Measurements from ENCODE around the gene GPR4. TPM values are rescaled to one million over a fixed set of nuclear protein-coding genes. Genes with fewer than 3 reads are reported as not detected.

GPR4 gene
- polyA plus RNA-seq, 4 donors: 3.7 to 5.4 (median 4.2) TPM

DNA sequence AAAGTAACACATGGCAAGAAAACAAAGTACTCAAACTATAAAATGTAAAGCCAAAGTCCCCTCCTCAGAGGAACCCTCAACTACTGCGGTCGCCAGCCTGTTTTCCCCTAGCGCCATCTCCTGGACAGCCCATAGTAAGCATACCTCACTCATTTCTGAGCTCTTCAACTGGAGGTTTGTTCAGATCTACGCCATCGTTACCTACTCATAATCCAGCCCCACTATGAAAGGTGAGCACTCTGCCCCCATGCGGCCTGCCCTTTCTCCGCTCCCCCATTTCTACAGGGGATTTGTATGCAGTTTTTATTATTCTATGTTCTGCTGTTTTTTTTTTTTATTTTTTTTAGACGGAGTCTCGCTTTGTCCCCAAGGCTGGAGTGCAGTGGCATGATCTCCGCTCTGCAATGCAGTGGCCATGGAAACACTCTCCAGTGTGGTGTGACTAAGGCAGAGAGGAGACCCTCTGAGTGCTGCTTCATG lies 43.6 kb downstream of the GPR4 start:
- DNase-seq (ENCODE audit: low read depth in 4 of 4, low spot score in 2 of 4): peak in 3 of 4 donors; percentile 15 to 24 (median 23)

GRCh38 chr19:45556835-45557234 lies 45.2 kb downstream of the GPR4 start:
- no peak for DNase-seq (ENCODE audit: low read depth in 4 of 4, low spot score in 2 of 4)

DNA sequence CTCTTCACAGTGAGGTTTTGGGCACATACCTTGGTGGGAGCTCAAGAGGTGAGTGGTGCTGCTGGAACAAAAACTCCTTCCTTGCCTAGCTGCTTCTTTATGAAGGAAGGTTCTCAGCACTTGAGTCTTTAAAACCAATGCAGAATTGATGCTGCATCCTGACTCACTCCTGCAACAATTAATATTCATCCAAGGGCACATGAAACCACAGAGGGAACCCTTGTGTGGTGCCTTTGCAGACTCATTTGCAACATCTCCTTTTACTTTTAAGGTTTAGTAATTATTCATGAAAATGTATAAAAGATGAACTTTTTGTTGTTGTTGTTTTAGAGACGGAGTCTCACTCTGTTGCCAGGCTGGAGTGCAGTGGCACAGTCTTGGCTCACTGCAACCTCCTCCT lies 47.5 kb downstream of the GPR4 start:
- DNase-seq (ENCODE audit: low read depth in 4 of 4, low spot score in 2 of 4): no peak

DNA sequence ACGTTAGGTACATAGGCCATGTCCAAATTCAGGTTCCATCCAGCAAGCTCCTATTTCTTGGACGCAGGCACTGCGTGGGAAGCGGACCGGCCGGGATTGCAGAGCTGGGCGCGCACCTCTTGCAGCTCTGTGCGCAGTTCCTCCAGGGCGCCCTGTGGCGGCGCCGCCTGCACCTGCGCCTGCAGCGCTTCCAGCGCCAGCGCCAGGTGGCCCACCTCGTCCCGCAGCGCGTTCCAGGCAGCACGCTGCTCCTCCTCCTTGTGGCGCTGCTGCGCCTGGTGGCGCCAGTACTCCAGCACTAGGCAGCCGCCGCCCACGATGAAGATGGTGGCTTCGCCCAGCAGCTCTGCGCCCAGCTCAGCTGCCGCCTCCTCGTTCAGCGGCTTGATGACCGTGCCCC lies 48.5 kb downstream of the GPR4 start:
- DNase-seq (ENCODE audit: low read depth in 4 of 4, low spot score in 2 of 4): peak in 3 of 4 donors; percentile 26 to 35 (median 32)

- DNase-seq (ENCODE audit: low read depth in 4 of 4, low spot score in 2 of 4): no peak
Observed at GRCh38 chr19:45547965-45548609, 53.9 kb downstream of the GPR4 start.

GRCh38 chr19:45547211-45547770 lies 54.7 kb downstream of the GPR4 start:
- no peak for DNase-seq (ENCODE audit: low read depth in 4 of 4, low spot score in 2 of 4)

DNA sequence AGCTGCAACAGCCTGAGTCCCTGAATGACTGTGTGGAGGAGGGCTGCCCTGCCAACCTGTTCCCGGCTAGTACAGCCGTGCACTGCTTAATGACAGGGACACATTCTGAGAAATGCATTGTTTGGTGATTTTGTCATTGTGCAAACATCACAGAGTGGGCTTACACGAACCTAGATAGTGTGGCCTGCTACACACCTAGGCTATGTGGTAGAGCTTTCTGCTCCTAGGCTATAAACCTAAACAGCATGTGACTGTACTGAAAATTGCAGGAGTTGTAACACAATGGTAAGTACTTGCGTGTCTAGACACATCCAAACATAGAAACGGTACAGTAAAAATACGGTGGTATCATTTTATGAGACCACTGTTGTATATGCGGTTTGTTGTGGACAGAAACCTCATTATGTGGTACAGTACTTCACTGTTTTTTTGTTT lies 59.8 kb downstream of the GPR4 start:
- no peak for DNase-seq (ENCODE audit: low read depth in 4 of 4, low spot score in 2 of 4)

Other genes starting within 250 kb of the GPR4 start
- gene ERCC2, start 231.6 kb downstream of the GPR4 start, polyA plus RNA-seq (ENCODE audit: insufficient read length in 4 of 4): 10 to 100 TPM; 31.8 to 44.1 (median 36.8) TPM
- gene PPP1R13L, start 197.1 kb downstream of the GPR4 start, polyA plus RNA-seq (ENCODE audit: insufficient read length in 4 of 4): 10 to 100 TPM in 2 of 4 donors, 1 to 10 TPM in 2; 7.5 to 16.5 (median 9.7) TPM
- 1 to 10 TPM; 3.2 to 5.3 (median 4.1) TPM for gene POLR1G, start 195.6 kb downstream of the GPR4 start, polyA plus RNA-seq (ENCODE audit: insufficient read length in 4 of 4)
- 10 to 100 TPM; 69.2 to 98.2 (median 91.8) TPM for gene ERCC1, start 178.3 kb downstream of the GPR4 start, polyA plus RNA-seq (ENCODE audit: insufficient read length in 4 of 4)
- gene FOSB, start 134.2 kb downstream of the GPR4 start, polyA plus RNA-seq (ENCODE audit: insufficient read length in 4 of 4): 10 to 100 TPM in 2 of 4 donors, 1 to 10 TPM in 2; 3.2 to 83.2 (median 8.8) TPM
- 1 to 10 TPM; 7.2 to 9.6 (median 8.8) TPM for gene RTN2, start 105.2 kb downstream of the GPR4 start, polyA plus RNA-seq (ENCODE audit: insufficient read length in 4 of 4)
- under 1 TPM; 0.22 to 0.62 (median 0.34) TPM for gene PPM1N, start 103.8 kb downstream of the GPR4 start, polyA plus RNA-seq (ENCODE audit: insufficient read length in 4 of 4)
- gene VASP, start 94.7 kb downstream of the GPR4 start, polyA plus RNA-seq (ENCODE audit: insufficient read length in 4 of 4): 10 to 100 TPM; 46.7 to 61.9 (median 48.8) TPM
- gene OPA3, start 17.4 kb downstream of the GPR4 start, polyA plus RNA-seq (ENCODE audit: insufficient read length in 4 of 4): 10 to 100 TPM in 3 of 4 donors, 1 to 10 TPM in 1; 9.7 to 13.3 (median 10.6) TPM
- gene EML2, start 37.2 kb upstream of the GPR4 start, polyA plus RNA-seq (ENCODE audit: insufficient read length in 4 of 4): 10 to 100 TPM; 17.7 to 30.8 (median 23.5) TPM
- 1 to 10 TPM in 2 of 4 donors, under 1 TPM in 2; 0.59 to 1.8 (median 0.89) TPM for gene GIPR, start 66.0 kb upstream of the GPR4 start, polyA plus RNA-seq (ENCODE audit: insufficient read length in 4 of 4)
- 100 to 1,000 TPM; 268 to 441 (median 342) TPM for gene SNRPD2, start 89.7 kb upstream of the GPR4 start, polyA plus RNA-seq (ENCODE audit: insufficient read length in 4 of 4)
- gene QPCTL, start 90.5 kb upstream of the GPR4 start, polyA plus RNA-seq (ENCODE audit: insufficient read length in 4 of 4): 10 to 100 TPM in 2 of 4 donors, 1 to 10 TPM in 2; 7.2 to 13.5 (median 10.8) TPM
- 10 to 100 TPM; 10.7 to 24.0 (median 20.3) TPM for gene FBXO46, start 128.7 kb upstream of the GPR4 start, polyA plus RNA-seq (ENCODE audit: insufficient read length in 4 of 4)
- not detected for gene MEIOSIN, start 131.2 kb upstream of the GPR4 start, polyA plus RNA-seq (ENCODE audit: insufficient read length in 4 of 4)
- gene SIX5, start 167.0 kb upstream of the GPR4 start, polyA plus RNA-seq (ENCODE audit: insufficient read length in 4 of 4): 10 to 100 TPM; 13.6 to 38.5 (median 27.7) TPM
- 10 to 100 TPM; 33.4 to 74.4 (median 54.6) TPM for gene DMPK, start 180.3 kb upstream of the GPR4 start, polyA plus RNA-seq (ENCODE audit: insufficient read length in 4 of 4)
- gene DMWD, start 190.6 kb upstream of the GPR4 start, polyA plus RNA-seq (ENCODE audit: insufficient read length in 4 of 4): 10 to 100 TPM; 24.1 to 56.1 (median 39.9) TPM
- not detected for gene RSPH6A, start 213.1 kb upstream of the GPR4 start, polyA plus RNA-seq (ENCODE audit: insufficient read length in 4 of 4)